Measurements from ENCODE around the gene RP9.
A peak's percentile ranks its signal among the peaks of the same experiment; 100 is the strongest.

Gene RP9, protein sequence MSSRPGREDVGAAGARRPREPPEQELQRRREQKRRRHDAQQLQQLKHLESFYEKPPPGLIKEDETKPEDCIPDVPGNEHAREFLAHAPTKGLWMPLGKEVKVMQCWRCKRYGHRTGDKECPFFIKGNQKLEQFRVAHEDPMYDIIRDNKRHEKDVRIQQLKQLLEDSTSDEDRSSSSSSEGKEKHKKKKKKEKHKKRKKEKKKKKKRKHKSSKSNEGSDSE

DNA sequence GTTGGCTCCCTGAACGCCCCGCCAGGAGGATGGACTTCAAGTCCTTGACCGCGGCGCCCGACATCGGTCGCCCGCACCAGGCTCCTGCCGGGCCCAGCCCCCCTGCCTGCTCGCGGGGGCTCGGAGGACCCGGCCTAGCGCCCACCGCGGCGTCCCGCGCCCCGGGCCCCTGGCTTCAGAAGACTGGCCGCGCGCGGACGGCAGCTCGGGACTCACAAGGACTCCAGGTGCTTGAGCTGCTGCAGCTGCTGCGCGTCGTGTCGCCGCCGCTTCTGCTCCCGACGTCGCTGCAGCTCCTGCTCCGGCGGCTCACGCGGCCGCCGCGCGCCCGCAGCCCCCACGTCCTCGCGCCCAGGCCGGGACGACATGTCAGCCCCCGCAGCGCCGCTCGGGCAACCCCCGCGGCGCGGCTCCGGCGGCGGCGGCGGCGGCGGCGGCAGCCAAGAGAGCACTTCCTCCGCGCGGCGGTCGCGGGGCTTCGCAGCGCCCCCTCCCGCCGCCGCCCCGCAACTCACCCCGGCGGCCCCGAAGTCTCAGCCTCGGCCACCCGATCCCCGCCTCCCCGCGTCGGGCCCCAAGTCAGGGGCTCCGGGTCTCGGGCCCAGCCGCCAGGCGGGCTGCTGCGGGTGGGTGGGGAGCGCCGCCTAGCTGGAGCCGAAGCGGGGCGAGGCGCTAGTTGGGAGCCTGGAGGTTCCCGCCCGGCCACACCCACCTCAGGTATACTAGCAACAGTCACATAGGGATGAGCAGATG lies at the start of gene RP9:
Gene RP9, minus strand, starts transcription at position 400 of the 753 bp plus-strand sequence. Its CDS starts 32 bp downstream, at position 368.
- no peak for DNase-seq (ENCODE audit: low read depth)

DNA sequence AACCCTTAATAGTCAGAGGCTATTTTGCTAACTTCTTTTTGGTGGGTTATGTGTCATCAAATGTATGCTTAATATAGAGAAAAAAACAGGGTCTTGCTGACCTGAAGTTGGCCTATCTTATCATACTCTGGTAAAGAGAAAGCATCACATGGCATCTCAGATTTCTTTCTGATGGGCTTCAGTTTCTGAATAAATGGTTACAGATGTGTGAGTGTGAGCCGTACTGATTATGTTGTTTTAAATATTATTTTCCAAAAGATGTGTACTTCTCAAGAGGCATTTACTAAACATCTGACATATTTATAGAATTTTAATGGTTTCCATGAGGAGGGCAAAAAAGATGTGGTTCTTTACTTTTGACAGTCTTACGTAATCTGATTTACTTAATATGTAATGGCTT lies 48.6 kb upstream of the RP9 start:
- peak; percentile 21 for DNase-seq (ENCODE audit: low read depth)

DNA sequence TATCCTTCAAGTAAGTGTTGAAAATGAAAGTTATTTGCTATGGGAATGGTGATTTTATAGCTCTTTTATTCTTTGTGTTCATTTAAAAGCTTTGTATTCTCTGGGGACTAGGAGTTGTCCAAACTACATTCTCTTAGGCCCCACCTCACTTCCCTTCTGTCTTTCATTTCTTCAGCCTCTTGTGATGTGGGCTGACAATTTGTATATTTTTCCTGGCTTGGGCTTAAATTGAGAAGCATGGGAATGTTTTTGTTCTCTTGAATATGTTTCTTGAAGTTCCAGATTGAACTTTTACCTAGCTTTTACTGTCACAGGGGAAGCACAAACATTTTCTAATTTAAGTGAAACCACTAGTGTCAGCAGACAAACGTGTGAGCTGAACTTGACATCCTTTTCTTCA lies 48.1 kb upstream of the RP9 start:
- no peak for DNase-seq (ENCODE audit: low read depth)

DNA sequence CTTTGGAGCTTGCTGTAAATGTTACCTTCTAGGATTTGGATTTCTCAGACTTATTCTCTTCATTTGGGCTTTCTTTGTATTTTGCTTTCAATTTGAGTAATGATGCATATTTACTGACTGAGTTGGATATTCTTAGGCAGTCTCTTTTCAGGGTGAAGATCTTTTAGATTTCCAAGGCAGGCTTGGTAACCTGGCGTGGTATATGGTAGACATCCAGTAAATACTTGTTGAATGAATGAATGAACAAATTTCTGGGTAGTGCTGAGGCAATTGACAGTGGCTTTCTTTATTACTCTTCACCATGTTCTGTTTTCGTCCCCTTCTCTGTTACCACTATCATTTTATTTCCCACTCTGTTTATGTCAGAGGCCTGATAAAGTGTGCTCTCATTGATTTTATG lies 47.2 kb upstream of the RP9 start:
- no peak for DNase-seq (ENCODE audit: low read depth)

DNA sequence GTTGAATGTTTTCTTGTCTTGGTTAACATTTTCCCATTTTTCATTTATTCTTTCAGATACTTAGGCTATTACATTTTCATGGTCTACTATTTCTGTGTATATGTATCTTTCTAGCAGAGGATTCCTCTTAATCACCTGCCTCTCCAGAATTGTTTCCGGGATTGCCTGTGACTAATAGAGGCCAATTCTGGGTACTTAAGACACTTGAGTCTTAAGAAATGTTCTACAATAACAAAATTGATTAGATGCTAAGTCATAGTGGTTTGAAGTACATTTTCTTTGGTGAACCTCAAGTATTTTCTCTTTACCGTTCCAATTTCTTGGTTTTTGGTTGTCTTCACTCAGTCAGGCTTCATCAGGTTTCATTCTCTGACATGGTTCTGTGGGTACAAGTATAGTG lies 46.6 kb upstream of the RP9 start:
- DNase-seq (ENCODE audit: low read depth): no peak

DNA sequence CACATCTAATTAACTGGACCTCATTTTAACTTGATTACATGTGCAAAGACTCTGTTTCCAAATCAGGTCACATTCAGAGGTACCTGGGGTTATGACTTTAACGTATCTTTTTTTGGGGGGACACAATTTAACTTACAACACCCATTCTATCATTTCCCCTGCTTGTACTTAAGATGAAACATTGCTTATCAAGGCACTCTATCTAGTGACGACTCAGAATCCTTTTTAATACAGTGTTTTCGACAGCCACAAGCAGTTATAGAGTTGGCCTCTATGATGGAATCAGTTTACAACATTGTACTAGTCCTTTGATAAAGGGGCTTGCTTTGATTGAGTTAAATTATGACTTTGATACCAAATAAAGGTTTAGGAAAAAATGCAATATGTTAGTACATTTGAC lies 42.9 kb upstream of the RP9 start:
- DNase-seq (ENCODE audit: low read depth): no peak

DNA sequence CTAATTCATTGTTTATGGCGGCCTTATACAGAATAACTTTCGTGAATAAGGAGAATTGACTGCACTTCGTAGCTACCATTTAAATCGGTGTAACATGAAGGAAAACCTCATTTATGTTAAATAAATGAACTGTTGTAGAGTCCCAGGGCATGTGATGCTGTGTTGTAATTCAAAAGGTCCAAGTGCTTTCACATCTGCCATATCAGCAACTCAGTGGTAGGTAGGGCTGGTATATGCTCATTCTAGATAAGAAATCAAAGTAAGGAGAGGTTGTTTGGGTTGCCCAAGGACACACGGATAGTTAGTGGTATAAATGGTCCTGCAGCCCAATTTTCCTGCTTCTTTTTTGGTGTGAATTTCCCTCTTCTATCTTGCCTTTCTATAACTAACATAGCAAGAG lies 36.0 kb upstream of the RP9 start:
- DNase-seq (ENCODE audit: low read depth): no peak

DNA sequence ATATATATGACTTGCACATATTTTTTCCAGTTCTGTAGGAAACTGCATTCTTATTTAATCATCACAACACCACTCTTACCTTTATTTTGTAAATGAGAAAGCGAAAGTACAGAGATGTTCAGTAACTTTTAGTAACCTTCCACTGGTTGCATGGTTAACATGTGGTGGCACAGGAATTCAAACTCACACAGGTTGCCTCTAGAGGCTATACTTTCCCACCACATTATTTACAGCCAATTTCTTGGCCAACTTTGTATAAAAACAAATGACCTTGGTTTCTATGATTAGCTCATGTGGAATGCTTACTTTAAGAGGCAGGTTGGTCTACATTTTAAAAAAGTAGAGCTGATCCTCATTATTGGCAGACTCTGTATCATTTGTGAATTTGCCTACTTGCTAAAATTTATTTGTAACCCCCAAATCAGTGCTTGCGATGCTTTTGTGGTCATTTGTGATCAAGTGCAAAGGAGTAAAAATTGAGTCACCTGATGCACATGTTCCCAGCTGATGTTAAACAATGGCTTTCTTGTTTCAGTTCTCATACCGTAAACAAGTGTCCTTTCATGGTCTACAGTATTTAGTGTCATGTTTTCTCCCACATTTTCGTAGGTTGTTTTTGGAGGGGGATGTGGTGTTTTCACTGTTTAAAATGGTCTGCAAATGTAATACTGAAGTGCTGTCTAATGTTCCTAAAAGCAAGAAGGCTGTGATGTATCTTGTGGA lies 35.0 kb upstream of the RP9 start:
- no peak for DNase-seq (ENCODE audit: low read depth)

DNA sequence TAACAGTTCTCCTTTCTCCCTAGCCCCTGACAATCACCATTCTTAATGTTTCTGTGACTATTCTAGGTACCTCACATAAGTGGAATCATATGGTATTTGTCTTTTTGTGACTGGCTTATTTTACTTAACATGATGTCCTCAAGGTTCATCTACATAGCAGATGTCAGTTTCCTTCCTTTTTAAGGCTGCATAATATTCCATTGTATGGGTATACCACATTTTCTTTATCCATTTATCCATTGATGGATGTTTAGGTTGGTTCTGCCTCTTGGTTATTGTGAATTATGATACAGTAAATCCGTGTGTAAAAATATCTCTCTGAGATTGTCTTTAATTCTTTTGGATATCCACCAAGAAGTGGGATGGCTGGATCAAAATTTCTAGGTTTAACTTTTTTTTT lies 33.4 kb upstream of the RP9 start:
- DNase-seq (ENCODE audit: low read depth): no peak

DNA sequence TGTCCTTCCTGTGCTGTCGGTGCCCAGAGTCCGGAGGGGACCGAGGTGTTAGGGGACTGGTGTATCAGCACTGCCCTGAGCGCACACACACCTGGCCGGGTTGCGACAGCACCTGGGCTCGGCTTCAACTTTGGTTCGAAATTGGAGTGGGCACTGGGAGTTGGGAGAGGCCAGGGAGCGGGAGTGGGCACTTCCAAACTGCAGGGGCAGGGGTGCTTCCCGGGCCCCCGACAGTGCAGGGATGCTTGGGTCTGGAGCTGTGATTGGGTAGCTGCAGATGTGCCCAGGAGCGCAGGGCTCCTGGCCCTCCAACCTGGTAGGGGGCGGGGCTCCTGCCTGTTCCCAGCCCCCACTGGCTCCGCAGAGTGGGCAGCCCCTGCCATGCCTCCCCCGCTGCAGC lies 27.9 kb upstream of the RP9 start:
- no peak for DNase-seq (ENCODE audit: low read depth)

DNA sequence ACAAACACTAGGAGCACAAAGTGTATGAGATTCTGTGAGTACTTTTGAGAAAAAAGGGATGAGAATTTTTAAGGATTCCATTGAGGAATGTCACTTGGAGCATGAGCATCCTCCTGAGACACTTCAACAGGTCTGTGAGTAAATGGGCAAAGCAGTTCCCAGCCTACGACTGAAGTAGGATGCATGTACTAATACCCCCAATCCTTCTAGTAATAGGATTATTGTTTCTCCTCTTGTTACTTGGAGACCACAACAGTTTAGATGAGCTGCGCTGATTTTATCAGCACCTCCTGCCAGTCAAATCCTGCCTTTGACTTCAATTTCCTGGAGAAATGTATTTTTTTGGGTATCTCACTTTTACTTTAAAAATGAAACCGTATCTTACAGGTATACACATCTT lies 21.0 kb upstream of the RP9 start:
- DNase-seq (ENCODE audit: low read depth): no peak

DNA sequence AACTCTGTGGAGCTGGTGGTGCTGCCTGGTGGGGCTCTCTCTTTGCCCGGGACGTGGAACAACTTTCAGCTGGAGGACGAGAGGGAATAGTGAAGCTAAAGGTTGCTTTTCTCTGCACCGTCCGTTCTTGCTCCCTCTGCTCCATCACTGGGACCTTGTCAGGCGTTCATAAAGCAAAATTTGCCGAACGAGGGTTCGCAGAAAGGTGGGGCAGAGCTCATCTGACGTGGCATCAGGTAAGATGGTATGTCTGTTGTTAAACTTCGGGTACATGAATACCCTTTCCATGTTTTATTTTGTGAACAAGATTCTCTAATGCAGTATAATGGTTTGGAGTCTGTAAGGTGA lies 20.6 kb upstream of the RP9 start:
- DNase-seq (ENCODE audit: low read depth): no peak

DNA sequence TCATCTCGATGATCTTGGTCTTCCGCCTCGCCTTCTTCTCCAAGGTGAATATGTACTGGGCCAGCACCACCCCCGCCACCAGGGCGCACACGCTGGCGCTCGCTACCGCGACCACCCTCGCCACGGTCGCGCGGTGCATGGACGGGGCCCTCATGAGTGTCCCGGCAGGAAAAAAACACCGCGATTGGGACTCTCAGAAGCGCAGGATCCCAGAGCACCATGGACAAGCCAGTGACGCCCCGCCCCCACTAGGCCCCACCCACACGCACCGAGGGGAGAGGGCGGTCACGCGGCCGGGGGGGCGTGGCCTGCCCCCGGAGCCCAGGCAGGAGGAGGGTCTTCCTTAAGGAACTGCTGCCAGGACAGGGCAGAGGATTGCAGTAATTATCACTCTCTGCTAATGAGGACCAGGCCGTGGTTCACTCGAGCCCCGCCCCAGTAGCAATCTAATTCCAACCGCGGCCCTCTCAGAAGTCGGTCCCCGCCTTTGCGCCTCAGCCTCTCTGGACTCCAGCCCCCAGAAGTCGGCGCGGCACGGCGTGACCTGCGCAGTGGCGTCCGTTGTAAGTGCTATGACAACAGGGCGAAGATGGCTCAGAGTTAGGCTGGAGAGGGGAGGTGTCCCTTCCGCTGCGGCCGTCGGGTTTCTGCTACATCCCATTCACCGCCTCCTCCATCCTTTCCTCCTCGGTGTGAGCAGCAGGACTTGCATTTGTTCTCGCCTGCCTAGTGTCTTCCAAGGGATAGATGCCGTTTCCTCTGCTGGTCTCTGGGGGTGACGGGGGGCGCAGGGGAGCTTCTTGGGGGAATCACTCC lies 20.0 kb upstream of the RP9 start, which contains the start of gene BBS9:
Gene BBS9, plus strand, starts transcription at position 575 of the 816 bp plus-strand sequence. CDS start 16,689 bp downstream, outside the sequence.
- DNase-seq (ENCODE audit: low read depth): peak; percentile 85

DNA sequence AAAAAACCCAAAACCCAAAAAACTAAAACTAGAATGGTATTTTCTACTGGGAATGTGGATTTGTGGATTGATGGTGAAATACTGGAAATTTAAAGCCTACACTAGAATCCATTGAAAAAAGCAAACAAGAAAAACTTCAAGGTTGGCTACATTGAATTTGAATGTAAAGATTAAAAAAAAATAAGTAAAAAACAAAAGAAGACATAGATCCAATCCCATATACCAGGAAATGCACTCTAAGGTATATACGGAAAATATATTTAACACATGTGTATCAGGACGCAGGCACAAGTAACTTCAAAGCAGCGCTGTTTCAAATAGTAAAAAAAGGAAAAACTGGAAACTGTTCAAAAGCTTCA lies 19.4 kb upstream of the RP9 start:
- DNase-seq (ENCODE audit: low read depth): no peak

DNA sequence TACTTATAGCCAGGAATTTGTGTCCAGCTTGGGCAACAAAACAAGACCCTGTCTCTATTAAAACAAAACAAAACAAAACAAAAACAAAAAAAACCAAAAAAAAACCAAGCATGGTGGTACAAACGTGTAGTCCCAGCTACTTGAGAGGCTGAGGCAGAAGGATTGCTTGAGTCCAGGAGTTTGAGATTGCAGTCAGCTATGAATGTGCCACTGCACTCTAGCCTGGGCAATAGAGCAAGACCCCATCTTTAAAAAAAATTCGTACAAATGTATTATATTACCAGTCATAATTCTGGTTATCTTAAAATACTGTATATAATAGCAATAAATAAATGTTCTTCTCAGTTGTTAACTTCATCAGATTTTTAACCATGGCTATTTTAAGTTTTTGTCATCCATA lies 17.9 kb upstream of the RP9 start:
- DNase-seq (ENCODE audit: low read depth): no peak

DNA sequence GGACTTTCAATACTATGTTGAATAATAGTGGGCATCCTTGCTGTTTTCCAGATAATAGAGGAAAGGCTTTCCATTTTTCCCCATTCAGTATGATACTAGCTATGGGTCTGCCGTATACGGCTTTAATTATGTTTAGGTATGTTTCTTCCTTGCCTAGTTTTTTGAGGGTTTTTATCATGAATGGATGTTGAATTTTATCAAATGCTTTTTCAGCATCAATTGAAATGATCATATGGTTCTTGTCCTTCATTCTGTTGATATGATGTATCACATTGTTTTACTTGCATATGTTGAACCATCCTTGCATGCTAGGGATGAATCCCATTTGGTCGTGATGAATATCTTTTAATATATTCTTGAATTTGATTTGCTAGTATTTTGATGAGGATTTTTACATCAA lies 9.2 kb upstream of the RP9 start:
- DNase-seq (ENCODE audit: low read depth): no peak

DNA sequence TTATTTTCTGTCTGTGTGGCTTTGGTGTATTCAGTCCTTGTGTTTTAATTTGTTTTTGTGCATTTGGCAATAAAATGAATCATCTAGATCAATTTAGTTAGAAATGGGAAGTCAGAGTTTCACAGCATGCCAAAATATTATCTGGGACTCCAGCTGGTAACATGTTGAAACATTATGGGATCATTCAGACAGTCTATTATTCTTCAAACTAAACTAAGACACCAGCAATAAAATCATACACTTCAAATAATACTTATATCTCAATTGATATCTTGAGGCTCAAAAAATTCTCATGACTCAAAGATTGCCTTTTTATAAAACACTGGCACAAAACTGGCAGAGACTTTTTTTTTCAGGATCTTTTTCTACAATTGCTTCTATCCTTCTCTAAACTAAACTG lies 5.8 kb upstream of the RP9 start:
- no peak for DNase-seq (ENCODE audit: low read depth)

DNA sequence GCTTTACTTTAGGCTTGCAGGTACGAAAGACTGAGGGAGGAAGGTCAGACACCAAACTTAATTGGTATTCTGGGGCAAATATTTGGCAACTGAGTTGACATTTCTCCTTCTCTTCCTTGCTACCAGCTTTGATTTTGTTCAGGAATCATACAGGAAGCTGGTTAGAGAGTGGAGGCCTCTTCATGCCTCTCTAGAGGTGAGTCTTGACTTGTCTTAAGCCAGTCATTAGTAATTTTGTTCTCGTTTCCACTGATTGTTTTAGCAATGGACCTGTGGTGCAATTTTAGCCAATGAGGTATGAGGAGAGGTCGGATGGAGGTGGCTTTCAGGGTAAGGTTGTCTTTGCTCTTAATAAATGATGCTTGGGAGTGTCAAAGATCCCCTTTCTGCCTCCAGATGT lies 2.4 kb upstream of the RP9 start:
- DNase-seq (ENCODE audit: low read depth): no peak

DNA sequence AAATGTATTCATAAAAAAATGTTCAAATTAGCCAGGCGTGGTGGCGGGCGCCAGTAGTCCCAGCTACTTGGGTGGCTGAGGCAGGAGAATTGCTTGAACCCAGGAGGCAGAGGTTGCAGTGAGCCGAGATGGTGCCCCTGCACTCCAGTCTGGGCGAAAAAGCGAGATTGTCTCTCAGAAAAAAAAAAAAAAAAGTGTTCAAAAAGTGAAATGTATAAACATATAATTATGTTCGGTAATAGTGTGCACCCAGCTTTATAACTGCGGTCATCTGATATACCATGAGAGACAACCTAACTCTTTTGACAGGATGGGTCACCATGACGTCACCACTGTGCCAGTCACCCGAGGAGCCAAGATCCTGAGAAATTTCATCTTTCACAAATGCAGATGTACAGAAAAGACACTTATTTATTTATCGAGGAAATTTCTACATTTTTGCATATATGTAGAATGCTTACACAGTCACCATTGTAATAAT lies 594 bp upstream of the RP9 start:
- DNase-seq (ENCODE audit: low read depth): no peak

DNA sequence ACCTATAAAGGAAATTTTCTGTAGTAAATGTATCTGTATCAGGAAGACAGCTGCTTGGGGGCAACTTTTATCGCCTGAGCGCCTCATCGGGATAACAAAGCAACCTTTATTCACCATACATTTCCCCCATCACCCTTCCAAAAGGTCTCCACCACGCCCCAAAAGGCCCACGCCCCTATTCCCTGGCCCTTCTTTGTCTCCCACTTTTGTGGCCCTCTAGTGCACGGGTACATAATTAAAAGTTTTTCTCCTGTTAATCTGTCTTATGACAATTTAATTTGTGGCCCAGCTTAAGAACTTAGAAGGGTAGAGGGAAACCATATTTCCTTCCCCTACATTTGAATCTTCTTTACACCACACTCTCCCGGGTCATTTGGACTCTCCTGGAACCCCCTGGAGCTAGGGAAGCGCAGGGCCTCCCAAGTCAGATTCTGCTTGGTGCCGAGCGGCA lies 625 bp downstream of the RP9 start:
- DNase-seq (ENCODE audit: low read depth): no peak

DNA sequence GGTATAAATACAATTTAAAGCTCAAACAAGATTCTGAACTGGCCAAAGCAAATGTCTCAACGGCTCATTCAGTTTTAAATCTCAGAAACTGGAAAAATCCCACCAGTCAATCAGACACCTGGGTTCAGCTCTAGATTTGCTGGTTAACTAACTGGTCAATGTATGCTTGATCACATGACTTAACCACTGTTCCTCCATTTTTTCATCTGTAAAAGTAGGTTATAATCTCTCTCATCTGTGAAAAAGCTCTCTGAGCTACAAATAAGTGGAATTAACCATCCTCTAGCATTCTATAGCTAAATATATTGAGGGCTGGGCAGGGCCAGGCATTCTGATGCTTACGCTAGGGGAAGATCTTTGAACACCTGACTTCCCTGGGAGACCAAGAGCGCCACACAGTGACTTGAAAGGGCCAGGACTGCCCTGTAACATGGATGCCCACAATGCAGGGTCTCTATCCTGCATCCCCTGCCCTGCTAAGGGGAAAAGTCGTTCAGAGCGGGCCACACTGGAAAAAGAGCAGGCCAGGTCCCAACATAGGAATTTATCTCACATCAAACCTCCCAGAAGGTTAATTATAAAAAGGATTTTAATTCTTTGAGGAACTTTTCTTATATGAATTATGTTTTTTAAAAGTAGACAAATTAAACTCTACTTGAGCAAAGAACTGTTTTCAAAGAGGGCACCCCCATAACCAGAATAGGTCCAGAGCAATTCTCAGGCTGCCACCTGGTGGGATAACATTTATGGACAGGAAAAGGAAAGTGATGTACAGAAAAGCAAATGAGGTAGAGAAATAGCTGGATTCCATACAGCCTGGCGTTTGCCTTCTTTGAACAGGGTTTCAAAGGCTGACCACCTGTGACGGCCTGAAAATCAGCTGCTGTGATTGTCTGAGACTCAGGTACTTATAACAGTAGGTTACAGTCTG lies 1.8 kb downstream of the RP9 start:
- DNase-seq (ENCODE audit: low read depth): no peak
